GM12873 (cell line): ENCODE measurements around the gene ATP13A4.

Experiments
- TF ChIP-seq, protein P1 (sequence below): IDR thresholded peaks from 2 replicates; pipeline ENCODE4 v1.5.1; 2012; ENCODE audit warnings: low read depth, mild to moderate bottlenecking, moderate library complexity, low read length, control low read depth; ENCODE audit not compliant: insufficient read depth; ENCODE audit errors: missing control alignments

Gene ATP13A4

DNA sequence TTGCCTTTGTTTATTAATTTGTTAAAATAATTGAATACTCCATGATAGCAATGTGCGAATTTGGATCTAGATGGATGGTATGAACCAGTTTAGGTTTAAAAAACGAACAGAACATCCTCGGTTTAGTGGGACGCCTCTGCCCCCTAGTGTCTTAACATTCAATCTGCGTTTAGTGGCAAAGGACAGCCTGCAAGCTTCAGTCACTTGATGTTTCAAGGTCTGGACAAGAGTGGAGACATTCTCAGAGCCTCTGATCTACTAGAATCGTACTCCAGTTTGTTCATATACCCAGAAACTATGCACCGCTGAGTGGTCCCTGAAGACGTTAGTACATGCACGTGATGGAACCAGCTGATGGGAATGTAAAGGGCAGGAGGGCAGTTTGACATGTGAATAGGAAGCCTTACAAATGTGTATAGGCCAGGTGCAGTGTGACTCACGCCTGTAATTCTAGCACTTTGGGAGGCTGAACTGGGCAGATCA, 17.8 kb upstream of the ATP13A4 start:
- TF ChIP-seq, protein P1, sequence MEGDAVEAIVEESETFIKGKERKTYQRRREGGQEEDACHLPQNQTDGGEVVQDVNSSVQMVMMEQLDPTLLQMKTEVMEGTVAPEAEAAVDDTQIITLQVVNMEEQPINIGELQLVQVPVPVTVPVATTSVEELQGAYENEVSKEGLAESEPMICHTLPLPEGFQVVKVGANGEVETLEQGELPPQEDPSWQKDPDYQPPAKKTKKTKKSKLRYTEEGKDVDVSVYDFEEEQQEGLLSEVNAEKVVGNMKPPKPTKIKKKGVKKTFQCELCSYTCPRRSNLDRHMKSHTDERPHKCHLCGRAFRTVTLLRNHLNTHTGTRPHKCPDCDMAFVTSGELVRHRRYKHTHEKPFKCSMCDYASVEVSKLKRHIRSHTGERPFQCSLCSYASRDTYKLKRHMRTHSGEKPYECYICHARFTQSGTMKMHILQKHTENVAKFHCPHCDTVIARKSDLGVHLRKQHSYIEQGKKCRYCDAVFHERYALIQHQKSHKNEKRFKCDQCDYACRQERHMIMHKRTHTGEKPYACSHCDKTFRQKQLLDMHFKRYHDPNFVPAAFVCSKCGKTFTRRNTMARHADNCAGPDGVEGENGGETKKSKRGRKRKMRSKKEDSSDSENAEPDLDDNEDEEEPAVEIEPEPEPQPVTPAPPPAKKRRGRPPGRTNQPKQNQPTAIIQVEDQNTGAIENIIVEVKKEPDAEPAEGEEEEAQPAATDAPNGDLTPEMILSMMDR: peak; percentile 84

DNA sequence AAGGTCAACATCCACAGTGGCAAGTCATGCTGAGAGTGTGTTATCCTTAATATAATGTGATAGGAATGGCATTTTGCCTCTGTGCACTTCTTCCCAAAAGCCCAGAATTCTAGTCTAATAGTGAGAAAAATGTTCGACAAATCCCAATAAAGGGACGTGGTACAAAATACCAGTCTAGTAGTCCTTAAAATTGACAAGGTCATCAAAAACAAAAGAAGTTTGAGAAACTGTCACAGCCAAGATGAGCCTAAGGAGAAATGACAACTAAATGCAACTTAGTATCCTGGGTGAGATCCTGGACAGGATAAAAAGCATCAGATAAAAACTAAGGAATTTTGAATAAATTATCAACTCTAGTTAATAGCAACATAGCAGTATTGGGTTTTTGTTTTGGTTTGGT, 14.4 kb upstream of the ATP13A4 start:
- TF ChIP-seq, protein P1: no peak

GRCh38 chr3:193564012-193564411, 9.3 kb upstream of the ATP13A4 start:
- TF ChIP-seq, protein P1: no peak

DNA sequence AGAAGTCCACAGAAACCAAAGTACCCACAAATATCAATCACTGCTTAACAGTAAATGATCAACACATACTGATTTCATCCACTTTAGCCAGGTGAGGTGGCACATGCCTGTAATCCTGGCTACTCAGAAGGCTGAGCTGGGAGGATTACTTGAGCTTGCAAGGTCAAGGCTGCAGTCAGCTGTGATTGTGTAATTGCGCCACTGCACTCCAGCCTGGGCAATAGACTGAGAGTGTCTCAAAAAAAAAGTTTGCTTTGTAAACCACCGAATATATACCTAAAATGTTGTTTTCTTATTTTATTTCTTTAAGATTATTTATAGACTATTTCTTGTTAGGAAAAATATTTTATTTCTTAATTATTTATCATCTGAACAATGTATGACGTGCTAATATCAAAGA, 8.7 kb upstream of the ATP13A4 start:
- TF ChIP-seq, protein P1: no peak

DNA sequence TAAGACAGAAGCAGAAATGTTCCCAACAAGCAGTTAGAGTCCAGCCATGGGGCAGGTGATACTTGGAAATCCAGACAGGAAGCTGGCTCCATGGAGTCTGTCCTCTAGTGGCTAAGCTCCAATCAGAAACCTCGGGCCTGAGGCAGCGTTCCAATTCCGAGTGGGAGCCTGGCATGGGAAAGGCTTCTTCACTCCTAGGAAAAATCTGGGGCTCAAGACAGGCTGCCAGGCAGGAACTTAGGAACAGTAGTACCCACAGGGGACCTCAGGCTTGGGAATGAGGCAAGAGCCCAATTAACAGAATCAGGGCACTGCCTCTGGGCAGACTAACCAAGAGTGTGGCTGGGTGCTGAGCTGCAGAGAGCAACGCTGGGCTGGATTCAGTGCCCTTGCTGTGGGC, 6.2 kb upstream of the ATP13A4 start:
- TF ChIP-seq, protein P1: no peak

DNA sequence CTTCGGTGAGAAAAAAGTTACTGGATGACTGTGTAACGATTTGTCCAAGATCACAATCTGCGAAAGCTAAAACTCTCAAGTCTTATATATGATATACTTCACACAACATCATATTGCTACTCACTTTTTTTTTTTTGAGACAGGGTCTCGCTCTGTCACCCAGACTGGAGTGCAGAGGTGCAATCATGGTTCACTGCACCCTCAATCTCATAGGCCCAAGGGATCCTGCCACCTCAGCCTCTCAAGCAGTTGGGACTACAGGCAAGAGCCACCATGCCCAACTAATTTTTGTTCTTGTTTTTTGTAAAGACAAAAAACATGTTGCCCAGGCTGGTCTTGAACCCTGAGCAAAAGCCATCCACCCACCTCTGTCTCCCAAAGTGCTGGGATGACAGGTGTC, 5.4 kb upstream of the ATP13A4 start:
- TF ChIP-seq, protein P1: no peak

DNA sequence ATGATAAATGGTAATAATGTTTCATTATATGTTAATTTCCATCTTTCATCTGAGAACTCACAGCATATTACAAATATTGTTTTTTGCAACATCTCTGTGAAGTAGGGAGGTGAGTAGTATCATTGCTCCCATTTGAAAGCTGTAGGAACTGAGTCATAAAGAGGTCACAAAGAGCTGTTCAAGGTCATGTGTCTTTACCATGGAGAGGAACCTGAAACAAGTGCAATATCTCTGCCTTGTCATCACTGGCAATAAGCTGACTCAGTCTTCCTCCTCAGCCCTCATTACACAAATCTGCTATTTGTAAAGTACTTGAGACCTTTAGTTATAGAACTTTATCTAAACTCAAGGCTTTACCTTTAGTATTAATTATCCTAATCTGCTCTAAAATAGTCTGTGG, 4.4 kb upstream of the ATP13A4 start:
- TF ChIP-seq, protein P1: no peak
